ENCODE results near the gene RASAL3.

GRCh38 chr19:15424121-15424520 is 40.2 kb downstream of the RASAL3 start:
- no peak for TF ChIP-seq CTCF (IDR thresholded peaks at IDR 0.05)
- TF ChIP-seq ZFX (IDR thresholded peaks at IDR 0.05; ENCODE audit: borderline replicate concordance), result no peak
